ENCODE measurements around the gene INPP4A.

DNA sequence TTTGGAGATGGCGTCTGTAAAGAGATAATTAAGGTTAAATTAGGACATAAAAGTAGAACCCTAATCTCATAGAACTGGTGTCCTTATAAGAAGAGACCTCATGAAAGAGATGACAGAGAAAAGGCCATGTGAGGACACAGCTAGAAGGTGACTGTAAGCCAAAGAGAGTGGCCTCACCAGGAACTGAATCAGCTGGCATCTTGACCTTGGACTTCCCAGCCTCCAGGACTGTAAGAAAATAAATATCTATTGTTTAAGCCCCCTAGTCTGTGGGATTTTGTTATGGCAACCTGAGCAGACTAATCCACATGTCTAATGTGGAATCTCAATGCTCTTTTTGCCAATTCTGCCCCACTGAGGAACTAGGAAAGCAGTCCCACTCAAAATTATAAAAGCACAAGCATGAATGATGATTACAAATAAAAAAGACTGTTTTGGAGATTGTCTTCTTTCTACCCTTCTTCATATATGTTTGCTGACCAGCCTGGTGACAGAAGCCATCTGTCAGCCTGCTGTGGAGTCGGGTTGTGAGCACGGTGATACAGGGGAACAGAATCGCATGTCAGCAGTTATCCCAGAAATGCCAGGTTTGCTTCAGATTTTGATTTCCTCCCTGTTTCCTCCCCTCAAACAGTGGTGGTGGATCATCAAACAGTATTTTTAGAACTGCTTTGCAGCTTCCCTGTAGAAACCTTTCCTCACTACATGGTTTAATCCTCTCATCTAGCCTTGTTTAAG is 54.2 kb downstream of the INPP4A start:
- TF ChIP-seq, protein P1, sequence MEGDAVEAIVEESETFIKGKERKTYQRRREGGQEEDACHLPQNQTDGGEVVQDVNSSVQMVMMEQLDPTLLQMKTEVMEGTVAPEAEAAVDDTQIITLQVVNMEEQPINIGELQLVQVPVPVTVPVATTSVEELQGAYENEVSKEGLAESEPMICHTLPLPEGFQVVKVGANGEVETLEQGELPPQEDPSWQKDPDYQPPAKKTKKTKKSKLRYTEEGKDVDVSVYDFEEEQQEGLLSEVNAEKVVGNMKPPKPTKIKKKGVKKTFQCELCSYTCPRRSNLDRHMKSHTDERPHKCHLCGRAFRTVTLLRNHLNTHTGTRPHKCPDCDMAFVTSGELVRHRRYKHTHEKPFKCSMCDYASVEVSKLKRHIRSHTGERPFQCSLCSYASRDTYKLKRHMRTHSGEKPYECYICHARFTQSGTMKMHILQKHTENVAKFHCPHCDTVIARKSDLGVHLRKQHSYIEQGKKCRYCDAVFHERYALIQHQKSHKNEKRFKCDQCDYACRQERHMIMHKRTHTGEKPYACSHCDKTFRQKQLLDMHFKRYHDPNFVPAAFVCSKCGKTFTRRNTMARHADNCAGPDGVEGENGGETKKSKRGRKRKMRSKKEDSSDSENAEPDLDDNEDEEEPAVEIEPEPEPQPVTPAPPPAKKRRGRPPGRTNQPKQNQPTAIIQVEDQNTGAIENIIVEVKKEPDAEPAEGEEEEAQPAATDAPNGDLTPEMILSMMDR (IDR thresholded peaks at IDR 0.05): no peak
- no peak for TF ChIP-seq ZFX (IDR thresholded peaks at IDR 0.05; ENCODE audit: borderline replicate concordance)

Measured in 22Rv1 (cell line).